Esophagus muscularis mucosa (tissue), 3 donors: ENCODE measurements around the gene C4orf50.

Experiments used
- CTCF ChIP-seq, 3 experiments: fragments of 200-600 bp in 2 of 3; fragments of 450-650 bp in 1 of 3; sonication (generic) in 2 of 3; IDR thresholded peaks; one replicate each; pipeline ENCODE4 v1.5.1; 2017 to 2019; ENCODE audit warnings: antibody characterized with exemption in 3 of 3, mild to moderate bottlenecking in 2 of 3, moderate library complexity in 1 of 3
- POLR2AphosphoS5 ChIP-seq, 2 donors: sonication (generic); formaldehyde crosslinking; IDR thresholded peaks; one replicate each; pipeline ENCODE4 v1.6.1; 2017; ENCODE audit warnings: antibody characterized with exemption in 2 of 2

GRCh38 chr4:6028168-6028567, 9.9 kb upstream of the C4orf50 start:
- TF ChIP-seq POLR2AphosphoS5 (IDR thresholded peaks at IDR 0.05), result no peak
- no peak for TF ChIP-seq CTCF (IDR thresholded peaks at IDR 0.05)
